Uterus (tissue), 2 donors: ENCODE measurements around the gene PFDN5.

Source experiments
- CTCF ChIP-seq, 4 experiments: fragments of 200-600 bp in 2 of 4; fragments of 450-650 bp in 2 of 4; sonication (generic) in 2 of 4; IDR thresholded peaks; one replicate each; pipeline ENCODE4 v1.5.1; 2016 to 2019; ENCODE audit warnings: antibody characterized with exemption in 4 of 4, mild to moderate bottlenecking in 2 of 4, moderate library complexity in 1 of 4
- POLR2A ChIP-seq, 2 donors: fragments of 450-650 bp; IDR thresholded peaks; one replicate each; pipeline ENCODE4 v1.6.1; 2016; ENCODE audit warnings: antibody characterized with exemption in 2 of 2, mild to moderate bottlenecking in 1 of 2, moderate library complexity in 1 of 2

GRCh38 chr12:53336181-53336681 lies 40.9 kb downstream of the PFDN5 start, which contains the start of gene SP7:
- TF ChIP-seq CTCF (IDR thresholded peaks at IDR 0.05): no peak
- TF ChIP-seq POLR2A (IDR thresholded peaks at IDR 0.05): no peak
